Adrenal gland (tissue), 5 donors: ENCODE data around the gene TARDBP.

Experiments
- CTCF ChIP-seq, 6 experiments: fragments of 450-650 bp in 4 of 6; fragments of 200-600 bp in 2 of 6; sonication (generic) in 1 of 6; IDR thresholded peaks; 1 replicate in 5 of 6; 2 replicates in 1 of 6; pipeline versions ENCODE4 v1.5.1 to v1.8.0; 2016 to 2021; ENCODE audit warnings: antibody characterized with exemption in 6 of 6, mild to moderate bottlenecking in 2 of 6, moderate library complexity in 1 of 6
- POLR2A ChIP-seq, 2 donors: fragments of 450-650 bp; IDR thresholded peaks; one replicate each; pipeline ENCODE4 v1.6.1; 2017; ENCODE audit warnings: antibody characterized with exemption in 2 of 2, mild to moderate bottlenecking in 2 of 2, moderate library complexity in 1 of 2
- donor health status: DM: no; HTN: no; CAD: no.

GRCh38 chr1:10992864-10993263 is 19.6 kb upstream of the TARDBP start:
- TF ChIP-seq POLR2A (IDR thresholded peaks at IDR 0.05): no peak
- no peak for TF ChIP-seq CTCF (IDR thresholded peaks at IDR 0.05)
